ENCODE results near the gene DRD2.
"Not testable (repeated sequence)": the region's sequence is repeated elsewhere in the genome, so short reads cannot be mapped to it uniquely, and the experiment has no call there.

DRD2 gene

GRCh38 chr11:113475160-113475761, at the start of gene DRD2:
Gene DRD2, minus strand, starts transcription at chr11:113475398. Its CDS starts 50,747 bp downstream, at chr11:113424651.
- DNase-seq (ENCODE audit: insufficient read length, low spot score), result no peak

DNA sequence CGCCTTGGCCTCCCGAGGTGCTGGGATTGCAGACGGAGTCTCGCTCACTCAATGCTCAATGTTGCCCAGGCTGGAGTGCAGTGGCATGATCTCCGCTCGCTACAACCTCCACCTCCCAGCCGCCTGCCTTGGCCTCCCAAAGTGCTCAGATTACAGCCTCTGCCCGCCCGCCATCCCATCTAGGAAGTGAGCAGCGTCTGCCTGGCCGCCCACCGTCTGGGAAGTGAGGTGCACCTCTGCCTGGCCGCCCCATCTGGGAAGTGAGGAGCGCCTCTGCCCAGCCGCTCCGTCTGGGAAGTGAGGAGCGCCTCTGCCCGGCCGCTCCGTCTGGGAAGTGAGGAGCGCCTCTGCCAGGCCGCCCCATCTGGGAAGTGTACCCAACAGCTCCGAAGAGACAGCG, 48.7 kb upstream of the DRD2 start:
- DNase-seq (ENCODE audit: insufficient read length, low spot score); FAIRE-seq: not testable (repeated sequence)

More at GRCh38 chr11:113475160-113475761, at the start of gene DRD2:
- no peak for FAIRE-seq

DNA sequence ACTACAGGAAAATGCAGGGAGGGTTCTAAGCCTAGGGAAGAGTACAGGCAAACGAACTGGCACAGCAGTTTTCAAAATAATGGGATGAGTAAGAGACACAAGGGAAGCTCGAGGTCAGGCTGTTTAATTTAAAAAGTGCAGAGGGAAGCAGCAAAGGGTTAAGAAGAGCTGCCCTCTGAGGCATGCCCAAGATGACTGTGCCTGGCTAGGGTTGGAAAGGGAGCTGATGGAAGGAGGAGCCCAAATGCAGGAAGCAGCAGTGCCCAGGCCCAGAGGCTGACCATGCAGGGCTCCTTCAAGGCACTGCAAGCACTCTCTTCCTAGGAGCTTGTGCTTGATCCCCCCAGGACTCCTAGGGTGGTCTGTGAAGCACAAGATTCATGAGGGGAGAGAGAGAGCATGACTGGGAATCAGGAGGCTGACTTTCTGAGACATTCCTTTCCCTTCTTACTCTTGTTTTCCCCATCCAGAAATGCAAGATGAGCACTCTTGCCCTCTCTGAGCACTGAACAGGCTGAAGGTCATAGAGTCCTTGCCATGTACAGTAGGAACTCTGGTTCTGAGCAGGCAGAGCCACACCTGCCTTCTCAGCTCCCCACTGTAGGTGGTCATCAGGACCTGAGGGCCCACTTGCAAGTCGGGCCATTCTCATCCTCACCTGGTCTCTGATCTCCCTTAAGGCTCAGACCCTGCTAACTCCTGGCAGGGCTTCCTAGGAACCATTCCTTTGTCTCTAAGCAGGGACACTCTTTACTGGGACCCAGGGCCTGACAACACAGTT, 46.7 kb upstream of the DRD2 start:
- DNase-seq (ENCODE audit: insufficient read length, low spot score) (no peak), FAIRE-seq (no peak)

DNA sequence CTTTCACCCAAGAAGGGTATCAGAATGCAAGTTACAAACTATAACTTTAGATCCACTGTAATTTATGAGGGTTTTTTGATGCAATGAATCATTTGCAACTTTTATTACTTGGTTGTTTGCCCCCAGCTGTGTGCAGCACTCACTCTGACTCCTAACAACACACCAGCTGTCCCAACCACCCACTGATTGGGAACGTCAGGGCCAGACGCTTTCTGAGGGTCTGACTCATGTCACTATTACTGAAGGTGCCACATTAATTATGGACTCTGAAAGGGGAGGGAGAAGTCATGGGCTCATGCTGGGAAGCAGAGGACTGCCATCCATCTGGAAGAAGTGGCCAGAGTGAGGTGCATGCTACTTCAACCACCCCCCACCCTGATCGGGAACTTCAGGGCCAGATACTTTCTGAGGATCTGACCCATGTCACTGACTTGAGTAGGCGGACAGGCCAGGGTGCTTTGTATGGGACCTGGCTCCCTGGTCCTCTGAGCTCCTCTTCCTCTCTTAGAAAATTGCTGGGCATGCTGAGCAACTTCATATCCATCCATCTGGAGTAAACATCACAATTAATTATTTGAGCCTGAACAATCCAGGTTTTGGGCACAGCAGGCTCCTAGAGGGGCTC, 44.9 kb upstream of the DRD2 start:
- no peak for DNase-seq (ENCODE audit: insufficient read length, low spot score)
- FAIRE-seq, result no peak

- FAIRE-seq (no peak), DNase-seq (ENCODE audit: insufficient read length, low spot score) (no peak)
These were observed 43.7 kb upstream of the DRD2 start for GRCh38 chr11:113518716-113519495.

GRCh38 chr11:113517361-113517760, 42.2 kb upstream of the DRD2 start:
- FAIRE-seq (no peak), DNase-seq (ENCODE audit: insufficient read length, low spot score) (no peak)

- no peak for DNase-seq (ENCODE audit: insufficient read length, low spot score)
- FAIRE-seq, result peak; percentile 46
These were observed 39.7 kb upstream of the DRD2 start for GRCh38 chr11:113514856-113515255.

- no peak for FAIRE-seq
These were observed 32.1 kb upstream of the DRD2 start for GRCh38 chr11:113507341-113507740.

DNA sequence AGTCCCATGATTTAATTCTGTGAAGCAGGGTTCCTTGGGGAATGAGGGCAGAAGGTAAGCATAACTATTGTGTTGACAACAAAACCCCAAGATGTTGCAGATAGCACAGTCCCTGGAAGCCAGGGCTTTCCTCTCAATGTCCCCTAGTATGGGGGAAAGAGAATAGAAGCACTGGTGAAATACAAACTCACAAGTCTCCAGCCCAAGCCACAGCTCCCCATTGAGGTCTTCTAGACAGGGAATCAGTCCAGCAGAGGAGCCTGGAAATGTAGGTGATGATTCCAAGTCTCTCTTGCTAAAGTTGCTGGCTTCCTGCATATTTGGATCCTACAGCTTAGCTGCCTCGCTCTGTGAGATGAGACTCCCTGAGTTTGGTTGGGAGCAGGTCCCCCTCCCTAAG, 31.7 kb upstream of the DRD2 start:
- DNase-seq (ENCODE audit: insufficient read length, low spot score) (no peak), FAIRE-seq (no peak)

More at GRCh38 chr11:113507341-113507740, 32.1 kb upstream of the DRD2 start:
- DNase-seq (ENCODE audit: insufficient read length, low spot score), result no peak

DNA sequence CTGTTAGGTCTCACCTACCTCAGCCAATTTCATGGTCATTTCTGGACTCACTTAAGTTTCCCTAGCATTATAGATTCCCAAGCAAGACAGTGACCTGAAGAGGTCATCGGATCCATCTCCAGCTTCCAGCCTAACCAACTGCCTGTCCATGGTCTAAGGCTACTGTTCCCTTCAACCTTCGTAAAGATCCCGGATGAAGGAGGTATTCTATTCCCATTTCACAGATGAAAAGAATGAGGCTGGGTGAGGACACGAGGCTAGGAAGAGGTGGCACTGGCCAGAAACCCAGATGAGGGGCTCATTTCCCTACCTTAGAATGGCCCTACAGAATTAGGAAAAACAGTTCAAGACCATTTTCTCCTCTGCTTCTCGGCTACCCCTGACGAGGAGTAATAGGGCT, 31.3 kb upstream of the DRD2 start:
- no peak for DNase-seq (ENCODE audit: insufficient read length, low spot score)
- FAIRE-seq, result no peak

- DNase-seq (ENCODE audit: insufficient read length, low spot score) (no peak), FAIRE-seq (no peak)
These were observed 30.6 kb upstream of the DRD2 start for GRCh38 chr11:113505541-113506375.

- FAIRE-seq, result no peak
- no peak for DNase-seq (ENCODE audit: insufficient read length, low spot score)
These were observed 29.8 kb upstream of the DRD2 start for GRCh38 chr11:113505046-113505445.

GRCh38 chr11:113504586-113504985, 29.4 kb upstream of the DRD2 start:
- no peak for DNase-seq (ENCODE audit: insufficient read length, low spot score)
- no peak for FAIRE-seq

DNA sequence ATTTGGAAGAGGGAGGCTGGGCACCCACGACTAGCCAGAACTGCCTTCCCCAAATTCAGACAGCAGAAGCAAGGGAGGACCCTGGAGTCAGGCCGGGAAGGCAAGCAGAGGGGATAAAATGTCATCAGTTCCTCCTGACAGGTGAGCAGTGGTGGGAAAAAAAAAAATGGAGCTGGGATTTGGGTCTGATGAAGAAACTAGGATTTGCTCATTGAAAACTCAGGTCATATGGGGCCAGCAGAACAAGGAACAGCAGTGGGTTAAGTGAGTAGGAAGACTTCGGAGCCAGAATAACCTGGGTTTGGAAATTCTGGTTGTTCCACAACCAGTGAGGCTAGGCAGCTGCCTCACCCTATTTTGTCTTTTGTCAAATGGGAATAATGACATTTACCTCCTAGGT, 28.9 kb upstream of the DRD2 start:
- no peak for DNase-seq (ENCODE audit: insufficient read length, low spot score)
- FAIRE-seq, result no peak

GRCh38 chr11:113497066-113497910, 22.1 kb upstream of the DRD2 start:
- DNase-seq (ENCODE audit: insufficient read length, low spot score), result no peak
- no peak for FAIRE-seq

DNA sequence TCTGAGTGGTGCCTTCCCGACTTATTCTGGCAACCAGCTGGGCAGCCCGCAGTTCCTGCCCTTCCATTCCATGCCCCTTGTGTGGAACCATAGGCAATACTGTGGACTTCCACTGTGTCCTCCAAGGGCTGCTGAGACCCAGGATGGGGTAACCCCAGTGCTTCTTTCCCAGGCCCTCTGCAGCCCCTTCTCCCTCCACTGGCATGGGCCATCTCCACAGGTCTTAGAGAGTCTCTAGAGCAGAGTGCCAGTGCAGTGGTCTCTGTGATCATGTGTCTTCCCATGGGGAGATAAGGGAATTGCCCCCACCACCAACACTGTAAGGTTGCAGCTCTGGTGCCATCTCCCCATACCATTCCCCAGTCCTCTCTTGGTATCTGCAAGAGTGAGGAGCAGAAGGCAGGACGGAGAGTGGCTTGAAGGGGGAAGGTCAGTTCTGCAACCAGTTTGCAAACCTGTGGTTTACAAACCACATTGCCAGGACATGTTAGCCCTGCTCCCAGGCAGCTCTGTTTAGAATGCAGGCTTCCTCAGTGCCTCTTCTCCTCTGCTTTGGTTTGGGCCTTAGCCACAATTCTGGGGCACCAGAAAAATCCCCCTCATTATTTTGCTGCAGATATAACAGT, 20.9 kb upstream of the DRD2 start:
- FAIRE-seq (no peak), DNase-seq (ENCODE audit: insufficient read length, low spot score) (no peak)

- DNase-seq (ENCODE audit: insufficient read length, low spot score) (no peak), FAIRE-seq (no peak)
These were observed 18.8 kb upstream of the DRD2 start for GRCh38 chr11:113494021-113494420.

DNA sequence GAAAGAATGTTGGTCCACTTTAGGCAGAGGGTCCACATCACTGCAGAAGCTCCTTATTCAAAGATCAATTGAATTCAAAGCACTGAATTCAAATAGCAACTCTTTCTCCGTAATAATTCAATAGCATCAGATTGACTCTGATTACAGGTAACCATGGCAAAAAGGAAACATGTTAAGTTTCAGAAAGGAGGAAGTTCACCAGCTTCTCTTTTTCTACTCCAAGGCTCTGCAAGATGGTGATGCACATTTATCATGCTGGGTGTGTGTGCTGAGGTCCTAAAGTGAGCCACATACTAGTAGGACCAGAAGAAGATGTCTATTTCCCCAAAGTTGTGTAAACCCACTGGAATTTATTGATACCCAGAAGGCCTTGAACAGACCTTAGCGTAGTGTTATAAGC, 18.0 kb upstream of the DRD2 start:
- DNase-seq (ENCODE audit: insufficient read length, low spot score) (no peak), FAIRE-seq (no peak)

DNA sequence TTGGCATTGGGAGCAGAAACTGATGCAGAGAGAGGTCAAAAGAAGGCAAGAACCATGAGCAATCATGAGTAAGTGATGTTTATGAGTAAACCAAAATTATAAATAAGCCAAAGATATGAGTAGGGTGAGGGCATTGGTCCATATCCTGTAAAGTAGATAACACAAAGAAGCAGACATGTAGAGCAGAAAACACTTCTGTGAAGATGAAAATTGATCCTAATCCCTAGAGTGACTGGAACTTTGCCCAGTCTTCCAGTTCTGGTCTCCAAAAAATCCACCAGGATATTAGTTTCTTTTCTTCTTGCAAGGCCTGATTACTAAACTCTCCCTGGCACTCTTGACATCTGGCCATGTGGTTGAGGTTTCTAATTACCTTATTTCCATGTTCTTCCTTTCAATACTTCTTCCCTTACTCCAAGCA, 13.7 kb upstream of the DRD2 start:
- FAIRE-seq (no peak), DNase-seq (ENCODE audit: insufficient read length, low spot score) (no peak)

Data from HTR-8/SVneo (cell line).